Activated T-cell treated with anti-CD3 and anti-CD28 coated beads, Interleukin-2, amount 50 U/mL, for 72 hours (primary cell): ENCODE data around the gene DNAJC16. TPM values are rescaled to one million over a fixed set of nuclear protein-coding genes. Genes with fewer than 3 reads are reported as not detected.

Experiments used
- total RNA-seq, 2 donors: library from RNA; stranded (reverse); gene quantifications; one replicate each; pipeline ENCODE4 v1.2.3, GENCODE V29; 2022

Gene DNAJC16
- total RNA-seq, 2 donors from 2014 or later = 14.3 to 17.5 TPM

Other genes with a start within 250 kb of the DNAJC16 start
- gene EFHD2, start 117.0 kb upstream of the DNAJC16 start, total RNA-seq = 10 to 100 TPM; 30.3 to 45.7 TPM
- gene CTRC, start 88.4 kb upstream of the DNAJC16 start, total RNA-seq = 1 to 10 TPM in 1 of 2 donors, not detected in 1; 1.1 TPM
- not detected for gene CELA2A, start 70.1 kb upstream of the DNAJC16 start, total RNA-seq
- not detected for gene CELA2B, start 50.7 kb upstream of the DNAJC16 start, total RNA-seq
- 10 to 100 TPM; 13.4 to 16.3 TPM for gene CASP9, start 2.6 kb upstream of the DNAJC16 start, total RNA-seq
- gene AGMAT, start 58.2 kb downstream of the DNAJC16 start, total RNA-seq = 1 to 10 TPM; 7.8 to 8.5 TPM
- 10 to 100 TPM; 30.6 to 34.3 TPM for gene DDI2, start 90.6 kb downstream of the DNAJC16 start, total RNA-seq
- gene PLEKHM2, start 157.5 kb downstream of the DNAJC16 start, total RNA-seq = 10 to 100 TPM; 79.7 to 82.7 TPM
- 1 to 10 TPM; 2.5 to 3.0 TPM for gene SLC25A34, start 209.4 kb downstream of the DNAJC16 start, total RNA-seq
- gene TMEM82, start 215.7 kb downstream of the DNAJC16 start, total RNA-seq = under 1 TPM in 1 of 2 donors, not detected in 1; 0.49 TPM
- gene FBLIM1, start 231.9 kb downstream of the DNAJC16 start, total RNA-seq = not detected